Activated CD8-positive, alpha-beta T cell treated with anti-CD3 and anti-CD28 coated beads for 36 hours (primary cell): ENCODE data around the gene ZNF221. TPM values are rescaled to one million over a fixed set of nuclear protein-coding genes. Genes with fewer than 3 reads are reported as not detected.
A peak's percentile ranks its signal among the peaks of the same experiment; 100 is the strongest.

ENCODE experiments used
- ATAC-seq: fragments of 200-7000 bp; cut with Tn5 transposase; one replicate; pipeline ENCODE4 v1.10.0; 2021; ENCODE audit warnings: mild to moderate bottlenecking, moderate library complexity
- CTCF ChIA-PET: fragments of 350-600 bp; sonication (Branson Sonifier 250); formaldehyde crosslinking; loops from one replicate; lab custom pipeline; 2021; ENCODE audit warnings: antibody characterized with exemption; lab: Charles Lee
- POLR2A ChIA-PET: fragments of 350-600 bp; sonication (Branson Sonifier 250); formaldehyde crosslinking; loops from one replicate; lab custom pipeline; 2021; ENCODE audit warnings: antibody characterized with exemption; lab: Charles Lee
- DNase-seq: peaks from one replicate; pipeline ENCODE4 v3.0.0-alpha.2; 2020
- H3K27ac Mint-ChIP-seq: one replicate; pipeline ENCODE4 v1.8.0; 2021; ENCODE audit warnings: mild to moderate bottlenecking, mixed read lengths
- H3K27me3 Mint-ChIP-seq: one replicate; pipeline ENCODE4 v1.8.0; 2021; ENCODE audit warnings: mixed read lengths
- H3K36me3 Mint-ChIP-seq: one replicate; pipeline ENCODE4 v1.8.0; 2021; ENCODE audit warnings: low read depth, mixed read lengths
- H3K4me1 Mint-ChIP-seq: one replicate; pipeline ENCODE4 v1.8.0; 2021; ENCODE audit warnings: low read depth, mixed read lengths
- H3K4me3 Mint-ChIP-seq: one replicate; pipeline ENCODE4 v1.8.0; 2021; ENCODE audit warnings: mild to moderate bottlenecking, moderate library complexity, mixed read lengths
- H3K9me3 Mint-ChIP-seq: one replicate; pipeline ENCODE4 v1.8.0; 2021; ENCODE audit warnings: mixed read lengths
- CTCF ChIP-seq: fragments of 200-600 bp; IDR thresholded peaks from one replicate; pipeline ENCODE4 v1.8.0; 2022; ENCODE audit warnings: antibody characterized with exemption, mild to moderate bottlenecking
- intact Hi-C: fragments of 100-400 bp; cut with micrococcal nuclease; formaldehyde crosslinking; loops from one replicate; pipeline ENCODE4 v1.10.0; 2022
- total RNA-seq, 2 experiments: library from RNA; stranded (reverse); gene quantifications; one replicate each; pipeline ENCODE4 v1.2.3, GENCODE V29; 2021

Gene ZNF221
- total RNA-seq, 2 experiments from 2014 or later: 1.0 to 1.6 TPM

- no peak overlapping the region for H3K4me3 Mint-ChIP-seq
- no peaks in the 10 kb centered on the region for H3K4me1 Mint-ChIP-seq
- CTCF ChIA-PET: interaction anchor here (0.8 kb wide), 1 partner anchor 11 kb away, joined by 4 read pairs; the partner anchor contains the start of gene ZNF45
Measured at GRCh38 chr19:43923875-43924274, 27.2 kb upstream of the ZNF221 start.

GRCh38 chr19:43928820-43929219, 22.2 kb upstream of the ZNF221 start:
- ATAC-seq (no peak), DNase-seq (no peak)
- CTCF ChIA-PET: no interaction called here
- intact Hi-C loops: no loop called here
- Mint-ChIP-seq H3K36me3 (peaks cover 87% of the 10 kb centered on the region), H3K4me1 (peaks cover 12% of the 10 kb centered on the region), H3K4me3 (no peak overlapping the region), H3K27ac (no peak overlapping the region), H3K9me3 (peaks cover 12% of the 10 kb centered on the region), H3K27me3 (no peaks in the 10 kb centered on the region)
- no peak for TF ChIP-seq CTCF
- POLR2A ChIA-PET: no interaction called here

More at GRCh38 chr19:43923875-43924274, 27.2 kb upstream of the ZNF221 start:
- no peaks in the 10 kb centered on the region for H3K27me3 Mint-ChIP-seq
- H3K9me3 Mint-ChIP-seq: peaks cover 21% of the 10 kb centered on the region
- H3K36me3 Mint-ChIP-seq: peaks cover 94% of the 10 kb centered on the region
- H3K27ac Mint-ChIP-seq: no peak overlapping the region
- POLR2A ChIA-PET: no interaction called here
- no peak for ATAC-seq
- DNase-seq: no peak
- intact Hi-C loops: no loop called here
- TF ChIP-seq CTCF: no peak

GRCh38 chr19:43934055-43934984, 16.7 kb upstream of the ZNF221 start:
- ATAC-seq: no peak
- Mint-ChIP-seq H3K4me1 (peaks cover 19% of the 10 kb centered on the region), H3K9me3 (peaks cover 2% of the 10 kb centered on the region), H3K27ac (peak overlapping the region; percentile 93), H3K27me3 (no peaks in the 10 kb centered on the region), H3K36me3 (peaks cover 34% of the 10 kb centered on the region), H3K4me3 (peak overlapping the region; percentile 94)
- POLR2A ChIA-PET: interaction anchor here (1.5 kb wide), 1 partner anchor 17 kb away, joined by 5 read pairs; the partner anchor contains the start of gene ZNF221
- intact Hi-C loops: loop anchor here (10.0 kb wide), 1 partner anchor 70 kb away; the partner anchor contains the start of gene ZNF230
- no peak for TF ChIP-seq CTCF
- no peak for DNase-seq
- CTCF ChIA-PET: interaction anchor here (1.2 to 1.9 kb wide), 3 partner anchors 14 to 18 kb away, joined by 5 to 6 read pairs (median 5); partner anchors contain the start of gene ZNF221

GRCh38 chr19:43934985-43935708, 15.9 kb upstream of the ZNF221 start, which contains the start of gene ZNF45:
TSS of gene ZNF45 (minus strand) at chr19:43935282. CDS start at chr19:43922185, 13,097 bp downstream.
- Mint-ChIP-seq H3K27ac (peak within 1 kb of the TSS; percentile 93), H3K9me3 (peaks cover 2% of the 10 kb centered on the region), H3K4me3 (peak within 1 kb of the TSS; percentile 94), H3K36me3 (peaks cover 26% of the 10 kb centered on the region), H3K27me3 (no peaks in the 10 kb centered on the region), H3K4me1 (peaks cover 19% of the 10 kb centered on the region)
- intact Hi-C loops: loop anchor here (10.0 kb wide), 1 partner anchor 70 kb away; the partner anchor contains the start of gene ZNF230
- POLR2A ChIA-PET: interaction anchor here (0.8 to 1.5 kb wide), 4 partner anchors 13 to 159 kb away, joined by 3 to 5 read pairs (median 5); partner anchors contain the start of genes ZNF221 and ZNF224
- no peak for TF ChIP-seq CTCF
- ATAC-seq (peak; percentile 96), DNase-seq (peak; percentile 91)
- CTCF ChIA-PET: interaction anchor here (0.8 to 1.9 kb wide), 4 partner anchors 11 to 17 kb away, joined by 4 to 6 read pairs (median 5); partner anchors contain the start of gene ZNF221
